ENCODE results near the gene AVEN. TPM values are rescaled to one million over a fixed set of nuclear protein-coding genes. Genes with fewer than 3 reads are reported as not detected.
"Not testable (repeated sequence)": the region's sequence is repeated elsewhere in the genome, so short reads cannot be mapped to it uniquely, and the experiment has no call there.

Gene AVEN
- total RNA-seq, 4 donors from 2014 or later = 5.9 to 14.8 (median 13.5) TPM

DNA sequence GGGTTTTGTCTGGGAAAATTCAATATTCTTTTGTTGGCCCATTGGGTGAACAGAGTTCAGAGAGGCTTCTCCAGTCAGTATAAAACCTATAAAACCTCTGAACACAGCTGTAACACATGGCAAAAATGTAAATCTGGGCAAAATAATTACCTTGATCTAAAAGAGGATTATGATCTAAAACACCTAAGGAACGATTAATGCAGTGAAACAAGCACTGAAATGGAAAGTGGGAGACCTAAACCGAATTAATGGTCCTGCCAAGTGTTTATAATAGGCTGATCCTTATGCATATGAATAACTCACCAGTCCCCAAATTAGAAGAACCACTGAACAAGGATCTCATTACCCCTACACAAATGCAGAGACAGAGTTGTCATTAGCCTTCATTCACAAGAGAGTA is 32.6 kb downstream of the AVEN start:
- no peak for TF ChIP-seq POLR2A (IDR thresholded peaks at IDR 0.05)
- TF ChIP-seq EP300 (IDR thresholded peaks at IDR 0.05) = no peak
- TF ChIP-seq, protein P1, sequence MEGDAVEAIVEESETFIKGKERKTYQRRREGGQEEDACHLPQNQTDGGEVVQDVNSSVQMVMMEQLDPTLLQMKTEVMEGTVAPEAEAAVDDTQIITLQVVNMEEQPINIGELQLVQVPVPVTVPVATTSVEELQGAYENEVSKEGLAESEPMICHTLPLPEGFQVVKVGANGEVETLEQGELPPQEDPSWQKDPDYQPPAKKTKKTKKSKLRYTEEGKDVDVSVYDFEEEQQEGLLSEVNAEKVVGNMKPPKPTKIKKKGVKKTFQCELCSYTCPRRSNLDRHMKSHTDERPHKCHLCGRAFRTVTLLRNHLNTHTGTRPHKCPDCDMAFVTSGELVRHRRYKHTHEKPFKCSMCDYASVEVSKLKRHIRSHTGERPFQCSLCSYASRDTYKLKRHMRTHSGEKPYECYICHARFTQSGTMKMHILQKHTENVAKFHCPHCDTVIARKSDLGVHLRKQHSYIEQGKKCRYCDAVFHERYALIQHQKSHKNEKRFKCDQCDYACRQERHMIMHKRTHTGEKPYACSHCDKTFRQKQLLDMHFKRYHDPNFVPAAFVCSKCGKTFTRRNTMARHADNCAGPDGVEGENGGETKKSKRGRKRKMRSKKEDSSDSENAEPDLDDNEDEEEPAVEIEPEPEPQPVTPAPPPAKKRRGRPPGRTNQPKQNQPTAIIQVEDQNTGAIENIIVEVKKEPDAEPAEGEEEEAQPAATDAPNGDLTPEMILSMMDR (IDR thresholded peaks at IDR 0.05) = no peak
- TF ChIP-seq POLR2AphosphoS5 (IDR thresholded peaks at IDR 0.05) = no peak
- Histone ChIP-seq H3K9me3 (no peaks in the 10 kb centered on the region), H3K36me3 (no peaks in the 10 kb centered on the region), H3K4me3 (no peak overlapping the region), H3K27me3 (no peaks in the 10 kb centered on the region), H3K27ac (no peak overlapping the region), H3K4me1 (no peaks in the 10 kb centered on the region)
- no peak for DNase-seq (ENCODE audit: low spot score in 2 of 2)
- WGBS = 76% methylated on average over 2 of the region's 2 CpGs

DNA sequence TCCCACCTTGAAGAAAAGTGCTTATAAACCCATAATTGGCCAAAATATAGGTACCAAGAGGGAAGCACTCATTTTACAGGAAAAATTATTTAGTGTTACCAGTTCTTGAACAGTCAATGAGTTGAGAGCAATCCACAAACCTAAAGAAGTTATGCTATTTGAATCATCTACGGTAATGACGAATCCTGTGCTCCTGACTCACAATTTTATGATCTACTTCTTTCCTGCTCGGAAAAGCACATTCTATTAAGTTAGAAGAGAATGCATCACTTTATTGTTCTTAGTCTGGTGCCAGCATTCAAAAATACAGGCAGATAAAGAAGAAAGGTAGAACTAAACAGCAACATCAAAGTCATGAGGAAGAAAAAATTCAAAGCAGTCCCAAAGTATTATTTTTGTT is 37.5 kb downstream of the AVEN start:
- no peaks in the 10 kb centered on the region for H3K9me3 ChIP-seq
- H3K27ac ChIP-seq = no peak overlapping the region
- no peak overlapping the region for H3K4me3 ChIP-seq
- H3K36me3 ChIP-seq = no peaks in the 10 kb centered on the region
- no peak for DNase-seq (ENCODE audit: low spot score in 2 of 2)
- TF ChIP-seq, protein P1 (IDR thresholded peaks at IDR 0.05) = no peak
- H3K4me1 ChIP-seq = no peaks in the 10 kb centered on the region
- whole genome bisulfite sequencing = 45% methylated on average over 3 of the region's 3 CpGs
- H3K27me3 ChIP-seq = no peaks in the 10 kb centered on the region

DNA sequence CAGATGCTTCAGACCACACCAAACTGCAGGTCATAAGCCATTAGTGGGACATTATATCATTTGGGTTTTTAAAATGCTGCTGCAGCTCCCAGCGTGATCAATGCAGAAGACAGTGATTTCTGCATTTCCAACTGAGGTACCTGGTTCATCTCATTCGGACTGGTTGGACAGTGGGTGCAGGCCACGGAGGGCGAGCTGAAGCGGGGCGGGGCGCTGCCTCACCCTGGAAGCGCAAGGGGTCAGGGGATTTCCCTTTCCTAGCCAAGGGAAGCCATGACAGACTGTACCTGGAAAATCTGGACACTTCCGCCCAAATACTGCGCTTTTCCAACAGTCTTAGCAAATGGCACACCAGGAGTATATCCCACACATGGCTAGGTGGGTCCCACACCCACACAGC is 43.3 kb downstream of the AVEN start:
- H3K27me3 ChIP-seq; H3K9me3 ChIP-seq; H3K4me3 ChIP-seq; DNase-seq (ENCODE audit: low spot score in 2 of 2); H3K27ac ChIP-seq; H3K36me3 ChIP-seq; H3K4me1 ChIP-seq: not testable (repeated sequence)
- WGBS = 98% methylated on average over 10 of the region's 10 CpGs

DNA sequence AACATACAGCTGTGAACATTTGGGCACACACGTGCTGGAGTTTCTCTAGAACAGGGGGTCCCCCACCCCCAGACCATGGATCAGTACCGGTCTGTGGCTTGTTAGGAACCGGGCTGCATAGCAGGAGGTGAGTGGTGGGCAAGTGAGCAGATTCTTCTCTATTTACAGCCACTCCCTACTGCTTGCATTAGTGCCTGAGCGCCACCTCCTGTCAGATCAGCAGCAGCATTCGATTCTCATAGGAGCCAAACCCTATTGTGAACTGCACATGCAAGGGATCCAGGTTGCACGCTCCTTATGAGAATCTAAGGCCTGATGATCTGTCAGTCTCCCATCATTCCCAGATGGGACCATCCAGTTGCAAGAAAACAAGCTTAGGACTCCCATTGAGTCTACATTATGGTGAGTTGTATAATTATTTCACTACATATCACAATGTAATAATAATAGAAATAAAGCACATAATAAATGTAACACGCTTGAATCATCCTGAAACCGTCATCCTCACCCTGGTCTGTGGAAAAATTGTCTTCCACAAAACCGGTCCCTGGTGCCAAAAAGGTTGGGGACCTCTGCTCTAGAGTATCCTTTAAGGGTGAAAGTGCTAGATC is 44.9 kb downstream of the AVEN start:
- TF ChIP-seq, protein P1 (IDR thresholded peaks at IDR 0.05) = no peak
- no peak for TF ChIP-seq EP300 (IDR thresholded peaks at IDR 0.05)
- DNase-seq (ENCODE audit: low spot score in 2 of 2) = no peak

DNA sequence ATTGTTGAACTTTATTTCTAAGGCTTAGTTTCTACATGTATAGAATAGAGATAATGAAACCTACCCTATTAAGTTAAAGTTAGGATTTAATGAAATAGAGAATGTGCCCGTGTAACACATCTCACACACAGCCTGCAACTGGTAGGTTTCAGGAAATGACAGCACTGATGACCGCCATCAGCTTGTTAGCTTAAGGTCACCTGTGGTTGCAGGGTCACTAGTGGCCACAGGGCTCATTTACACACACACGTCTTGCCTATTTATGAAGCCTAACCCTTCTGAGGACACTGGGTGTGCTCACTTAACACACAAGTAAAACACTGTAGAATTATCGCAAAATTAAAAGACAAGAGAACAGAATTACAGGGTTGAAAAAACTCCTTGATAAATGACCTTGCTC is 50.6 kb downstream of the AVEN start:
- Histone ChIP-seq H3K27me3 (no peaks in the 10 kb centered on the region), H3K4me3 (no peak overlapping the region), H3K27ac (no peak overlapping the region), H3K4me1 (no peaks in the 10 kb centered on the region), H3K36me3 (no peaks in the 10 kb centered on the region), H3K9me3 (no peaks in the 10 kb centered on the region)
- no peak for DNase-seq (ENCODE audit: low spot score in 2 of 2)
- TF ChIP-seq POLR2A (IDR thresholded peaks at IDR 0.05) (no peak), POLR2AphosphoS5 (IDR thresholded peaks at IDR 0.05) (no peak), EP300 (IDR thresholded peaks at IDR 0.05) (no peak)
- TF ChIP-seq, protein P1 (IDR thresholded peaks at IDR 0.05) = no peak
- 89% methylated on average over 4 of the region's 4 CpGs for WGBS

More for the DNA sequence above, 44.9 kb downstream of the AVEN start:
- Histone ChIP-seq H3K4me3 (no peak overlapping the region), H3K36me3 (no peaks in the 10 kb centered on the region), H3K27me3 (no peaks in the 10 kb centered on the region), H3K9me3 (no peaks in the 10 kb centered on the region), H3K27ac (no peak overlapping the region), H3K4me1 (no peaks in the 10 kb centered on the region)
- 85% methylated on average over 9 of the region's 9 CpGs for WGBS

DNA sequence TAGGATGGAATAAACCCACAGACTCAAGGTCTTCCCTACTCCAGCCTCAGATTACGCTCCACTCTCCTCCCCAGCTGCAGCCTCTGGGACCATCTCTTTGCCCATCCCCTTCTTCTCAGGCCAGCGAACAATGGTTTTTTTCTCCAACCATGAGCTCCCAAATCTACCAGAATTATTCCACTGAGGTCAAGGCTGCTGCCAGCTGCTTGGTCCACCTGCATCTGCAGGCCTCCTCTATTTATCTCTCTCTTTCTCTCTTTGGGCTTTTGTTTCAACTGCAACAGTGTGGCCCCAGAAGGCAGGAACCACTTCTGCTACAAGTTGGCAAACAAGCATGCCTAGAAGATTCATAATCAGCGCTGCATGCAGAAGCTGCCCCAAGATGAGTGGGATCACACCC is 51.6 kb downstream of the AVEN start:
- no peaks in the 10 kb centered on the region for H3K4me1 ChIP-seq
- no peaks in the 10 kb centered on the region for H3K9me3 ChIP-seq
- DNase-seq (ENCODE audit: low spot score in 2 of 2) = no peak
- no peak overlapping the region for H3K4me3 ChIP-seq
- H3K27me3 ChIP-seq = no peaks in the 10 kb centered on the region
- 97% methylated on average over 3 of the region's 3 CpGs for WGBS
- H3K36me3 ChIP-seq = no peaks in the 10 kb centered on the region
- TF ChIP-seq POLR2AphosphoS5 (IDR thresholded peaks at IDR 0.05) (no peak), EP300 (IDR thresholded peaks at IDR 0.05) (no peak), POLR2A (IDR thresholded peaks at IDR 0.05) (no peak)
- TF ChIP-seq, protein P1 (IDR thresholded peaks at IDR 0.05) = no peak
- H3K27ac ChIP-seq = no peak overlapping the region
